ENCODE measurements around the gene TMEM80. TPM values are rescaled to one million over a fixed set of nuclear protein-coding genes. Genes with fewer than 3 reads are reported as not detected.
A peak's percentile ranks its signal among the peaks of the same experiment; 100 is the strongest.

The TMEM80 gene
- total and polyA plus RNA-seq, 2 of the 4 experiments (the other 2 are of a cell fraction) = 5.6 to 21.7 TPM

DNA sequence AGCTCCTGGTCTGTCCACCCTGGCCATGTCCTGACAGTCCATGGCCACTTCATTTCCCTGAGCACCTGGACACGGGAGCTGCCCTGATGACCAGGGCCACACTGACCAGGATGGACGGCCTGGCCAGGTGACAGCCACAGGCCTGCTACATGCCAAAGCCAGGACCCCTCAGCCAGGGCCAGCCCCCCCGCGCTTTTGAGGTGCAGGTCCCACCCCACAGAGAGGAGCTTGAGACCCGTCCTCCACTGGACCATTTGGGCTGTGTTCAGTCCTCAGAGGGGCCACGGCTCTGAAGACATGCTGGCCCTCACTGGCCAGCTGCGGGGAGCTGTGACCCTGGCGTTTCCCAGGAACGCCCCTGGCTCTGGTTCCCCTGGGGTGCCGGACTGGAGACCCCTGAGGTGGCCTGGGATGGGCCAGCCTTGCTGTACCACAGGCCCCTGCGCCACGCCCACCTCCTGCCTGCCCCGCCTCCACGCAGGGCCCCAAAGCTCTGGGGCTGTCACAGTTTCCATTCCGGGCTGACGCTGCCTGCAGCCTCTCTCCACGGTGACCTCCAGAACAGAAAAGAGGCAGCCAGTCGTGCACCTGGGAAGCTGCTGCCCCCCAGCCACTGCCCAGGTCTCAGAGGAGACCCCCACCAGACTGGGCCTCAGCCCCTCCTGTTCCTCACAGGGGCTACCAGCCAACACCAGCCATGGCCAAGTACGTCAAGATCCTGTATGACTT lies 28.6 kb downstream of the TMEM80 start:
- no peaks in the 10 kb centered on the region for H3K79me1 ChIP-seq (ENCODE audit: low read depth in 1 of 2, low read length in 2 of 2)
- no peak for TF ChIP-seq FOS (IDR thresholded peaks at IDR 0.05; ENCODE audit: low read depth, low read length)
- no peak overlapping the region for H2BK120ac ChIP-seq (ENCODE audit: low read depth, low read length)
- no peak overlapping the region for H3K56ac ChIP-seq (ENCODE audit: extremely low read depth, insufficient read depth, low read length)
- H3K4me3 ChIP-seq (ENCODE audit: insufficient read depth, low read depth, low read length) = no peak overlapping the region
- no peak overlapping the region for H2BK20ac ChIP-seq (ENCODE audit: low read depth, low read length)
- in situ Hi-C loops (cut with MboI; ENCODE audit: low sequenced_read_pairs) (no loop called here), dilution Hi-C loops (cut with HindIII; ENCODE audit: low sequenced_read_pairs, unreplicated experiment) (no loop called here), intact Hi-C loops (cut with micrococcal nuclease) (loop anchor here (10.0 kb wide), 1 partner anchor 169 kb away; no protein-coding TSS in a partner anchor)
- no peaks in the 10 kb centered on the region for H3K9me3 ChIP-seq (ENCODE audit: control insufficient read depth, insufficient read depth, low read length)
- DNase-seq = no peak
- H3K4ac ChIP-seq (ENCODE audit: low read depth, low read length) = no peak overlapping the region
- 74% methylated on average over 7 of the region's 19 CpGs; no CpG with 5 or more reads in 1 of the 2 experiments for WGBS, 2 experiments (ENCODE audit: extremely low coverage in 2 of 2, insufficient read length in 1 of 2)
- H3K36me3 ChIP-seq (ENCODE audit: control insufficient read depth, insufficient read depth, low read length) = no peaks in the 10 kb centered on the region
- H2AFZ ChIP-seq (replicated peaks; ENCODE audit: low read length, poor library complexity) = peak overlapping the region; percentile 33
- no peak overlapping the region for H3K9ac ChIP-seq (ENCODE audit: low read depth, low read length)
- H3K4me1 ChIP-seq (ENCODE audit: control insufficient read depth, insufficient read depth, low read length) = peaks cover 6% of the 10 kb centered on the region
- no peak overlapping the region for H4K91ac ChIP-seq (ENCODE audit: insufficient read depth, low read depth, low read length)
- BruUV-seq (replicated peaks) = no TSS peak
- H3K27me3 ChIP-seq (ENCODE audit: control insufficient read depth, insufficient read depth, low read length) = peaks cover 9% of the 10 kb centered on the region; the same call in 1 of the 2 replicates
- no peak overlapping the region for H3K23ac ChIP-seq (ENCODE audit: low read depth, low read length)
- no peak overlapping the region for H2AK5ac ChIP-seq (ENCODE audit: low read depth, low read length)
- H3K4me2 ChIP-seq (ENCODE audit: low read depth, low read length) = no peak overlapping the region
- H3K9me1 ChIP-seq (ENCODE audit: insufficient read depth, low read length) = no peaks in the 10 kb centered on the region
- no peak overlapping the region for H3K14ac ChIP-seq (replicated peaks; ENCODE audit: low read depth, low read length)
- H4K5ac ChIP-seq (ENCODE audit: low read depth, low read length) = no peak overlapping the region
- no peak overlapping the region for H2BK5ac ChIP-seq (ENCODE audit: low read depth, low read length, poor library complexity, severe bottlenecking)
- no peak overlapping the region for H3K18ac ChIP-seq (ENCODE audit: low read depth, low read length)
- no peaks in the 10 kb centered on the region for H4K20me1 ChIP-seq (ENCODE audit: insufficient read depth, low read length)
- H4K8ac ChIP-seq (ENCODE audit: low read depth in 2 of 2, low read length in 2 of 2) = no peak overlapping the region
- H3K27ac ChIP-seq (ENCODE audit: insufficient read depth, low read length) = no peak overlapping the region
- POLR2A ChIA-PET (ENCODE audit: unreplicated experiment) = no interaction called here
- CTCF ChIA-PET = no interaction called here
- H2AK9ac ChIP-seq (replicated peaks; ENCODE audit: low read depth, low read length, poor library complexity) = no peak overlapping the region
- ATAC-seq (ENCODE audit: low read depth) = no peak
- H2BK15ac ChIP-seq (ENCODE audit: low read depth, low read length) = no peak overlapping the region
